ENCODE data around the gene RAPGEF5. TPM values are rescaled to one million over a fixed set of nuclear protein-coding genes. Genes with fewer than 3 reads are reported as not detected.

The RAPGEF5 gene
- polyA plus RNA-seq, 1 donor (not counting 4 experiments of a cell fraction or from before 2014, with no cell fraction given), result 2.1 TPM

DNA sequence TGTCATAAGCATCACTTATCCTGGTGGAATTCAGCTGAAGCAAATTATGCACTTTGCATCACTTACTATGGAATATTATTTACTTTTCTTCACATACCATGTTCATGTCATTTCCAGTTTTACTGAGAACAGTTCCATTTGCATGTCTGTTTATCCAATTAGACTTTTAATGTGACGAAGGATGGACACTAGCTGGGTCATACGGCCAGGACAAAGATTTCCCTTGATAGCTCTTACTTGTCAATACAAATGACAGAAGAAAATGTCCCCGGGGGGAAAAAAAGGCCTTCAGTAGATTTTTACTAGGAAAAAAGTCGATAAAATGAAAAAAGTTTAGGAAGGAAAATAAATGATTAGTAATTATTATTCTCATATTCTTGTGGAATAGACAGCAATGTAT, 106.6 kb downstream of the RAPGEF5 start:
- Histone ChIP-seq H3K9me3 (ENCODE audit: control insufficient read depth, low read depth, low read length) (no peaks in the 10 kb centered on the region), H3K27me3 (ENCODE audit: control insufficient read depth, extremely low read depth, insufficient read depth, low read length) (no peaks in the 10 kb centered on the region), H3K36me3 (ENCODE audit: control insufficient read depth in 2 of 2, extremely low read depth in 1 of 2, insufficient read depth in 2 of 2, low read length in 2 of 2) (no peaks in the 10 kb centered on the region), H3K4me2 (ENCODE audit: control insufficient read depth, extremely low read depth, insufficient read depth, low read depth, low read length) (no peak overlapping the region), H4K20me1 (ENCODE audit: control insufficient read depth, extremely low read depth, insufficient read depth, low read length) (no peaks in the 10 kb centered on the region), H3K79me2 (ENCODE audit: control insufficient read depth, insufficient read depth, low read length) (no peaks in the 10 kb centered on the region), H3K9ac (ENCODE audit: control insufficient read depth, extremely low read depth, insufficient read depth, low read length) (no peak overlapping the region), H2AFZ (ENCODE audit: control insufficient read depth, low read length) (no peak overlapping the region), H3K4me1 (ENCODE audit: control insufficient read depth, extremely low read depth, insufficient read depth, low read length) (no peaks in the 10 kb centered on the region), H3K27ac (ENCODE audit: control insufficient read depth, insufficient read depth, low read length) (no peak overlapping the region), H3K9me1 (ENCODE audit: control insufficient read depth, extremely low read depth, insufficient read depth, low read length) (no peaks in the 10 kb centered on the region), H3K4me3 (ENCODE audit: control insufficient read depth in 2 of 3, extremely low read depth in 1 of 3, insufficient read depth in 2 of 3, low read depth in 1 of 3, low read length in 3 of 3) (no peak overlapping the region)
- FAIRE-seq, result no peak
- DNase-seq (ENCODE audit: low read depth, low spot score), result no peak
- no peak for TF ChIP-seq EZH2 (IDR thresholded peaks at IDR 0.05; ENCODE audit: low read length)
- TF ChIP-seq, protein P1, sequence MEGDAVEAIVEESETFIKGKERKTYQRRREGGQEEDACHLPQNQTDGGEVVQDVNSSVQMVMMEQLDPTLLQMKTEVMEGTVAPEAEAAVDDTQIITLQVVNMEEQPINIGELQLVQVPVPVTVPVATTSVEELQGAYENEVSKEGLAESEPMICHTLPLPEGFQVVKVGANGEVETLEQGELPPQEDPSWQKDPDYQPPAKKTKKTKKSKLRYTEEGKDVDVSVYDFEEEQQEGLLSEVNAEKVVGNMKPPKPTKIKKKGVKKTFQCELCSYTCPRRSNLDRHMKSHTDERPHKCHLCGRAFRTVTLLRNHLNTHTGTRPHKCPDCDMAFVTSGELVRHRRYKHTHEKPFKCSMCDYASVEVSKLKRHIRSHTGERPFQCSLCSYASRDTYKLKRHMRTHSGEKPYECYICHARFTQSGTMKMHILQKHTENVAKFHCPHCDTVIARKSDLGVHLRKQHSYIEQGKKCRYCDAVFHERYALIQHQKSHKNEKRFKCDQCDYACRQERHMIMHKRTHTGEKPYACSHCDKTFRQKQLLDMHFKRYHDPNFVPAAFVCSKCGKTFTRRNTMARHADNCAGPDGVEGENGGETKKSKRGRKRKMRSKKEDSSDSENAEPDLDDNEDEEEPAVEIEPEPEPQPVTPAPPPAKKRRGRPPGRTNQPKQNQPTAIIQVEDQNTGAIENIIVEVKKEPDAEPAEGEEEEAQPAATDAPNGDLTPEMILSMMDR (optimal IDR thresholded peaks at IDR 0.05 in 1 of 3, IDR thresholded peaks at IDR 0.05 in 1 of 3, conservative IDR thresholded peaks at IDR 0.05 in 1 of 3; ENCODE audit: extremely low read depth in 1 of 3, insufficient read depth in 2 of 3, low read length in 3 of 3), result no peak
- dilution Hi-C loops (cut with MboI; ENCODE audit: extremely low pct_ligation_motif_present, low sequenced_read_pairs), result no loop called here

GRCh38 chr7:22248111-22248809, 108.7 kb downstream of the RAPGEF5 start:
- H3K9ac ChIP-seq (ENCODE audit: control insufficient read depth, extremely low read depth, insufficient read depth, low read length), result no peak overlapping the region
- no peaks in the 10 kb centered on the region for H3K79me2 ChIP-seq (ENCODE audit: control insufficient read depth, insufficient read depth, low read length)
- no peaks in the 10 kb centered on the region for H3K36me3 ChIP-seq (ENCODE audit: control insufficient read depth in 2 of 2, extremely low read depth in 1 of 2, insufficient read depth in 2 of 2, low read length in 2 of 2)
- H3K4me3 ChIP-seq (ENCODE audit: control insufficient read depth in 2 of 3, extremely low read depth in 1 of 3, insufficient read depth in 2 of 3, low read depth in 1 of 3, low read length in 3 of 3), result no peak overlapping the region
- H3K4me1 ChIP-seq (ENCODE audit: control insufficient read depth, extremely low read depth, insufficient read depth, low read length), result no peaks in the 10 kb centered on the region
- FAIRE-seq (no peak), DNase-seq (ENCODE audit: low read depth, low spot score) (no peak)
- H3K27ac ChIP-seq (ENCODE audit: control insufficient read depth, insufficient read depth, low read length), result no peak overlapping the region
- TF ChIP-seq, protein P1 (optimal IDR thresholded peaks at IDR 0.05 in 1 of 3, IDR thresholded peaks at IDR 0.05 in 1 of 3, conservative IDR thresholded peaks at IDR 0.05 in 1 of 3; ENCODE audit: extremely low read depth in 1 of 3, insufficient read depth in 2 of 3, low read length in 3 of 3), result no peak
- no peak for TF ChIP-seq EZH2 (IDR thresholded peaks at IDR 0.05; ENCODE audit: low read length)
- H3K4me2 ChIP-seq (ENCODE audit: control insufficient read depth, extremely low read depth, insufficient read depth, low read depth, low read length), result no peak overlapping the region
- H3K9me3 ChIP-seq (ENCODE audit: control insufficient read depth, low read depth, low read length), result no peaks in the 10 kb centered on the region
- no peaks in the 10 kb centered on the region for H4K20me1 ChIP-seq (ENCODE audit: control insufficient read depth, extremely low read depth, insufficient read depth, low read length)
- H2AFZ ChIP-seq (ENCODE audit: control insufficient read depth, low read length), result no peak overlapping the region
- H3K9me1 ChIP-seq (ENCODE audit: control insufficient read depth, extremely low read depth, insufficient read depth, low read length), result no peaks in the 10 kb centered on the region
- dilution Hi-C loops (cut with MboI; ENCODE audit: extremely low pct_ligation_motif_present, low sequenced_read_pairs), result no loop called here
- H3K27me3 ChIP-seq (ENCODE audit: control insufficient read depth, extremely low read depth, insufficient read depth, low read length), result no peaks in the 10 kb centered on the region

Measured in keratinocyte (primary cell).